EH (cell line): Measurements from ENCODE around the gene PPIL6.

ENCODE experiments used
- DNase-seq: peaks from one replicate; pipeline ENCODE4 v3.0.0-alpha.2; 2015; ENCODE audit warnings: low read depth

Gene PPIL6

DNA sequence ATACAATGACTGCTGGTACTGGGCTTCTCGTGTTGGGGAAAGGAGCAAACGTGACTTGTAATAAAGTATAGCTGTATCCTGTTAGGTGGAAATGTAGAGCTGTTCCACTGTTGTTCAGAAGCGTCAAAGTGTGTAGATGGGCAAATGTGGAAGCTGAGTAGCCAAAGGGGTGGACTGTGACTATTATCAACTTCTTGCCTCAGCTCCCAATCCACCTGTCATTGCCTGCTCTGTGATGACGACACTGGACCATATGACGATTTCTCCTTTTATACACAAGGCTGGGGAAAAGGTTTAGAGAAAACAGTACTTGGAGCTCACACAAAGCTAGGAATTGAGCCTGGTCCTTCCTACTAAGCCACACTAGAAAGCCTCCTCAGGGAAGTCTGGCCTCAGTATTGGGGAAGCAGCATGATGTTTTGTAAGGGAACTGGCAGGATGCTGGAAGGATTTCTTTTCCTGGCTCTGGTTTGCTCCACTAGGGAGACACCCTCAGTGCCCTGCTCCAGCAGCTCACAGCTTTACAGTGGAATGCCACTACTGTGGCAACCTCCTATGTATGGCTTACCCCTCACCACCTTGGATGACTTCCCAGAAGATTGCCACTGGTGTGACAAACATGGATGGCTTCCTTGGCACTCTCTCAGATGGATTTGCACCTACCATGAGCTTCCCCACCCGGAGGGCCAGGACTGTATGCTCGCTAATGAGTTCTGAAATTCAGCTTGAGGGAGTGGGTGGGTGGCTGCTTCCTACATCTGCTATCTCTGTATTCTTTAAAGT, 78.1 kb downstream of the PPIL6 start:
- no peak for DNase-seq

GRCh38 chr6:109360791-109361190, 79.6 kb downstream of the PPIL6 start:
- no peak for DNase-seq

GRCh38 chr6:109360281-109360680, 80.1 kb downstream of the PPIL6 start:
- no peak for DNase-seq

- no peak for DNase-seq
Observed at GRCh38 chr6:109359248-109359647, 81.2 kb downstream of the PPIL6 start.

- DNase-seq = no peak
Observed at GRCh38 chr6:109358204-109358603, 82.2 kb downstream of the PPIL6 start.

GRCh38 chr6:109356237-109356636, 84.2 kb downstream of the PPIL6 start:
- DNase-seq = no peak

DNA sequence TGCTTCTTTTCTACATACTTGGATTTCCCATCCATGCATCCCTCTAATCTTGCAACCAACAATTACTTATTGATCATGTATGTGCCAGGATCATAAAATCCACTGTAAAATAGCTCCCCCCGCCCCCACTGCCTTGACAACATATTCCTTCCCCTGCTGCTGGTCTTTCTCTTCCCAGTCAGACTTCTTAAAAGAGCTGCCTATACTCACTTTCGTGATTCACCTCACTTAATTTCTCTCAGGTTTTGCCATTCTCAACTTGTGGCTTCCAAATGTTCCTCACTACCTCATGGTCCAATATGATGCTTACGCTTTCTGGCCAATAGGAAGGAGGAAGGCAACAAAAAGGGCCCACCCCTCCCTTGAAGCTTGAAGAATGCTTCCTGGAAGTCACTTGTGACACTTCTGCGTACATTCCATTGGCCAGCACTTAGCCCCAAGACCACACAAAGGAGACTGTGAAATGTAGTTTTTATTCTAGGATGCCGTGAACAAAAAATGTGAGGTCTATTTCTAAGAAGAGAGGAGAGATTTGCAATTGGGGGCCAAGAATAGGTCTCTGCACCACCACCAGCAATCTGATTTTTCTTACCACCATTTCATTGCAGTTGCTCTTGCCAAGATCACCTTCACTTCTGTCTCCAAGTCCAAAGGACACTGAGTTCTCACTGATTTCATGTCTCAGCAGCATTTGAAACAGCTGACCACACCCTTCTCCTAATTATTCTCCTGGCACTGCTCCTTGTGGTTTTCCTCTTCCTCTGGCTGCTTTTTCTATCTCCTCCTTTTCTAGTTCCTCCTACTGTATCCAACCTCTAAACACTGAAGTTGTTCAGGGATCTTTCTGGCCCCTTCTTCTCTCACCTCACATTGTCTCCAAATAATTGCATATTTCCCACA, 88.9 kb downstream of the PPIL6 start:
- peak; percentile 46 for DNase-seq

DNA sequence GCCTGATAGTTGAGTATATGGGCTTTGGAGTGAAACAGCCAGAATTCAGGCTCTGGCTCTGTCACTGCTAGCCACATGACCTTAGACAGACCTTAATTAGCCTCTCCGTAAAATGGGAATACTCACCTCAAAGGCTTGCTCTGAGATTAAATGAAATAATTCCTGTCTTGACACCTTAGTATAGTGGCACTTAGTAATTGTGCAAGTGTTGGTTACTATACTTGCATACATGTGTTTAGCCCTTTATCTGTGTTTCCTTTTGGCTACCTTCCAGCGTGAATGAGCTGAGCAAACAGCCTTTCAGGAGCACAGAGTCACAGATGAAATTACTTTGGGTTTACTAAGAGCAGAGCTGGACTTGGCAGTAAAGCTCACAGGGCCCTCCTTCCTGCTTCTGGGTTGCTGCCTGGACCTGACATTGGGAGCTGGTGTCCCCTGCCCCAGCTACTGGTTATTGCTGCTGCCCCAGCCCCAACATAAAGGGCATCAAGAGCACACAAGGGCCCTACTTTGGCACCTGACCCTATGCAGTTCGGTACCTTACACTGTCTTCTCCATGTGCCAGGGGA, 90.9 kb downstream of the PPIL6 start:
- DNase-seq = peak; percentile 58

GRCh38 chr6:109348226-109348625, 92.2 kb downstream of the PPIL6 start:
- no peak for DNase-seq

GRCh38 chr6:109347779-109348178, 92.6 kb downstream of the PPIL6 start:
- DNase-seq = no peak

- no peak for DNase-seq
Observed at GRCh38 chr6:109345986-109346385, 94.4 kb downstream of the PPIL6 start.

- no peak for DNase-seq
Observed at GRCh38 chr6:109344226-109344625, 96.2 kb downstream of the PPIL6 start.

GRCh38 chr6:109343518-109343917, 96.9 kb downstream of the PPIL6 start:
- DNase-seq = no peak

DNA sequence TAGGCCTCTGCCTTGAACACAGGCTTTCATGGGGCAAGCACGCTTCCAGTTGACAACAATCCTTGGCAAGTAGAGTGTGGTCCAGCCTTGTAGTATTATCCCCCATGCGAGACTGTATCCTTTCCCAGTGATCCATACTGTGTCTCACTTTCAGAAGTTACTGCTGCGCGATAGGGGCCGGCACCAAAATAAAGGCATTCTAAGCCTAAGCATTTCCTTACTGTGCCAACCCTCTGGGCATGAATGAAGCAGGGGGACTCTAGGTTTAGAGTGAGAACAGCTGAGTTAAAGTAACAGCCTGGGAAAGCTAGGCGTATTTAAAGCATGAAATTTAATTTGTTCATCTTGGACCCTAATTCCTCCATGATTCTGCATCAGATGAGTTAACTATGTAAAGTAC, 97.5 kb downstream of the PPIL6 start:
- DNase-seq = no peak

- DNase-seq = no peak
Observed at GRCh38 chr6:109342506-109342905, 97.9 kb downstream of the PPIL6 start.

- no peak for DNase-seq
Observed at GRCh38 chr6:109340811-109341210, 99.6 kb downstream of the PPIL6 start.
